ENCODE data around the gene MMP15. TPM values are rescaled to one million over a fixed set of nuclear protein-coding genes. Genes with fewer than 3 reads are reported as not detected.

MMP15 gene
- total RNA-seq, 2 donors from 2014 or later: 22.3 to 35.3 TPM

GRCh38 chr16:57992084-57992483, 33.5 kb upstream of the MMP15 start:
- intact Hi-C loops (cut with DNase I): loop anchor here (10.0 kb wide), 1 partner anchor 237 kb away; no protein-coding TSS in a partner anchor
- no peak overlapping the region for H3K4me3 ChIP-seq
- peaks cover 36% of the 10 kb centered on the region for H3K4me1 ChIP-seq
- H3K27me3 ChIP-seq: no peaks in the 10 kb centered on the region
- no peak for ATAC-seq
- WGBS, 2 donors: 93 to 98% methylated on average over 6 of the region's 6 CpGs
- peak overlapping the region in 3 of 4 donors; percentile 73 to 81 (median 80) for H3K27ac ChIP-seq
- H3K36me3 ChIP-seq (replicated peaks in 1 of 2; ENCODE audit: insufficient read depth in 1 of 2, low read depth in 2 of 2): peaks cover 0 to 4% of the 10 kb centered on the region in 2 donors
- TF ChIP-seq POLR2A (IDR thresholded peaks at IDR 0.05): no peak
- no peak for TF ChIP-seq CTCF (IDR thresholded peaks at IDR 0.05)
- DNase-seq: no peak
- H3K9me3 ChIP-seq: no peaks in the 10 kb centered on the region

GRCh38 chr16:57993438-57993837, 32.1 kb upstream of the MMP15 start:
- Histone ChIP-seq H3K36me3 (replicated peaks in 1 of 2; ENCODE audit: insufficient read depth in 1 of 2, low read depth in 2 of 2) (peaks cover 0 to 7% of the 10 kb centered on the region in 2 donors), H3K4me3 (no peak overlapping the region), H3K27ac (peak overlapping the region in 3 of 4 donors; percentile 73 to 81 (median 80)), H3K27me3 (no peaks in the 10 kb centered on the region), H3K4me1 (peaks cover 36% of the 10 kb centered on the region), H3K9me3 (no peaks in the 10 kb centered on the region)
- TF ChIP-seq POLR2A (IDR thresholded peaks at IDR 0.05) (no peak), CTCF (IDR thresholded peaks at IDR 0.05) (no peak)
- peak in 3 of 4 donors; percentile 48 to 74 (median 56) for DNase-seq
- WGBS, 2 donors: 37% methylated on average over 8 of the region's 8 CpGs; no CpG with 5 or more reads in 1 of the 2 donors
- peak; percentile 16 for ATAC-seq
- intact Hi-C loops (cut with DNase I): loop anchor here (10.0 kb wide), 1 partner anchor 239 kb away; no protein-coding TSS in a partner anchor

- peaks cover 39% of the 10 kb centered on the region for H3K4me1 ChIP-seq
- ATAC-seq (no peak), DNase-seq (no peak)
- TF ChIP-seq CTCF (IDR thresholded peaks at IDR 0.05) (no peak), POLR2A (IDR thresholded peaks at IDR 0.05) (no peak)
- no peaks in the 10 kb centered on the region for H3K9me3 ChIP-seq
- H3K4me3 ChIP-seq: no peak overlapping the region
- H3K27me3 ChIP-seq: no peaks in the 10 kb centered on the region
- H3K36me3 ChIP-seq (replicated peaks in 1 of 2; ENCODE audit: insufficient read depth in 1 of 2, low read depth in 2 of 2): peaks cover 0 to 7% of the 10 kb centered on the region in 2 donors
- intact Hi-C loops (cut with DNase I): loop anchor here (10.0 kb wide), 1 partner anchor 239 kb away; no protein-coding TSS in a partner anchor
- WGBS, 2 donors: 61 to 79% methylated on average over 3 to 5 of the region's 5 CpGs
- peak overlapping the region in 3 of 4 donors; percentile 73 to 81 (median 80) for H3K27ac ChIP-seq
These were observed 31.7 kb upstream of the MMP15 start for GRCh38 chr16:57993897-57994296.

DNA sequence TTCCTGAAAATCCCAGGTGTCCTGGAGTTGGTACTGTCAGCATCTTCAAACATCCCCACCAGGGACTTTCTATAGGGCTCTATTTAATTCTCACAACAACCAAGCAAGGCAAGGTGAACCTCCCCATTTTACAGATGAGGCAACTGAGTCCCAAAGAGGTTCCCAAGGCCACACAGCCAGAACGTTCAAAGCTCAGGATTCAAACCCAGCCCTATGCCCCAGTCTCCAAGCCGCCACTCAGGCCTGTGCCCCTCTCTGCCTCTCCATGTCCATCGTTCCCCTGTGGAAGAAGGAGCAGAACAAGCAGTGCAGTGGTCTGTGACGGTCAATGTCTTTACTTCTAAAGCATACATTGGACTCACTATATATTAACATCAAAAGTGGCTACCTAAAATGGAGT, 31.2 kb upstream of the MMP15 start:
- H3K27ac ChIP-seq: peak overlapping the region in 3 of 4 donors; percentile 73 to 81 (median 80)
- H3K4me3 ChIP-seq: no peak overlapping the region
- H3K27me3 ChIP-seq: no peaks in the 10 kb centered on the region
- peaks cover 44% of the 10 kb centered on the region for H3K4me1 ChIP-seq
- WGBS, 2 donors: 73 to 85% methylated on average over 4 of the region's 4 CpGs
- intact Hi-C loops (cut with DNase I): loop anchor here (10.0 kb wide), 1 partner anchor 240 kb away; no protein-coding TSS in a partner anchor
- TF ChIP-seq CTCF (IDR thresholded peaks at IDR 0.05): no peak
- no peaks in the 10 kb centered on the region for H3K9me3 ChIP-seq
- DNase-seq (no peak), ATAC-seq (no peak)
- H3K36me3 ChIP-seq (replicated peaks in 1 of 2; ENCODE audit: insufficient read depth in 1 of 2, low read depth in 2 of 2): peaks cover 0 to 7% of the 10 kb centered on the region in 2 donors

GRCh38 chr16:57994778-57995177, 30.8 kb upstream of the MMP15 start:
- intact Hi-C loops (cut with DNase I): loop anchor here (5.0 to 10.0 kb wide), 2 partner anchors 92 to 240 kb away; no protein-coding TSS in a partner anchor
- ATAC-seq (no peak), DNase-seq (peak in 3 of 4 donors; percentile 37 to 64 (median 57))
- peaks cover 0 to 7% of the 10 kb centered on the region in 2 donors for H3K36me3 ChIP-seq (replicated peaks in 1 of 2; ENCODE audit: insufficient read depth in 1 of 2, low read depth in 2 of 2)
- H3K27me3 ChIP-seq: no peaks in the 10 kb centered on the region
- 24 to 25% methylated on average over 4 of the region's 4 CpGs for WGBS, 2 donors
- H3K4me3 ChIP-seq: no peak overlapping the region
- H3K9me3 ChIP-seq: no peaks in the 10 kb centered on the region
- peaks cover 48% of the 10 kb centered on the region for H3K4me1 ChIP-seq
- H3K27ac ChIP-seq: no peak overlapping the region
- TF ChIP-seq POLR2A (IDR thresholded peaks at IDR 0.05) (no peak), CTCF (IDR thresholded peaks at IDR 0.05) (peak in 5 of 7 experiments; percentile 20 to 37 (median 26))
